CD4-positive, alpha-beta T cell (primary cell): Measurements from ENCODE around the gene ITFG2. TPM values are rescaled to one million over a fixed set of nuclear protein-coding genes. Genes with fewer than 3 reads are reported as not detected.

Source experiments
- ATAC-seq: fragments of 200-7000 bp; cut with Tn5 transposase; one replicate; pipeline ENCODE4 v1.10.0; 2022; ENCODE audit warnings: mild to moderate bottlenecking; ENCODE audit not compliant: poor library complexity
- CTCF ChIA-PET: fragments of 350-600 bp; sonication (Branson Sonifier 250); formaldehyde crosslinking; loops from one replicate; lab custom pipeline; 2021; ENCODE audit warnings: antibody characterized with exemption, inconsistent platforms; lab: Charles Lee
- POLR2A ChIA-PET: fragments of 350-600 bp; sonication (Branson Sonifier 250); formaldehyde crosslinking; loops from one replicate; lab custom pipeline; 2021; ENCODE audit warnings: antibody characterized with exemption, inconsistent platforms; lab: Charles Lee
- DNase-seq, 14 experiments: peaks; one replicate each; pipeline ENCODE4 v3.0.0-alpha.2; 2013 to 2020; ENCODE audit warnings: mixed read lengths in 2 of 14
- H3K27ac ChIP-seq, 2 donors: one replicate each; pipeline versions ENCODE4 v1.5.1 to v1.7.0; 2013; ENCODE audit warnings: low read length in 2 of 2, low read depth in 1 of 2, mild to moderate bottlenecking in 1 of 2
- H3K27me3 ChIP-seq, 2 experiments: 1 replicate in 1 of 2; 2 replicates in 1 of 2; pipeline versions ENCODE4 v1.6.1 to v1.7.0; 2013; ENCODE audit warnings: low read length in 2 of 2, control low read depth in 1 of 2, mild to moderate bottlenecking in 1 of 2, moderate library complexity in 1 of 2; ENCODE audit not compliant: insufficient read depth in 2 of 2, control insufficient read depth in 1 of 2
- H3K36me3 ChIP-seq: one replicate; pipeline ENCODE4 v1.6.1; 2013; ENCODE audit warnings: low read length, control low read depth; ENCODE audit not compliant: insufficient read depth
- H3K4me1 ChIP-seq: one replicate; pipeline ENCODE4 v1.6.1; 2013; ENCODE audit warnings: low read length, control low read depth; ENCODE audit not compliant: insufficient read depth
- H3K4me3 ChIP-seq: one replicate; pipeline ENCODE4 v1.5.1; 2013; ENCODE audit warnings: mild to moderate bottlenecking, low read length, moderate library complexity
- H3K9me3 ChIP-seq, 2 experiments: 1 replicate in 1 of 2; 2 replicates in 1 of 2; pipeline versions ENCODE4 v1.6.1 to v1.7.0; 2013; ENCODE audit warnings: low read length in 2 of 2, mild to moderate bottlenecking in 2 of 2, control low read depth in 1 of 2, moderate library complexity in 1 of 2; ENCODE audit not compliant: control insufficient read depth in 1 of 2, insufficient read depth in 1 of 2
- H3K27ac Mint-ChIP-seq: one replicate; pipeline ENCODE4 v1.8.0; 2020; ENCODE audit warnings: mixed read lengths
- H3K27me3 Mint-ChIP-seq: one replicate; pipeline ENCODE4 v1.8.0; 2021; ENCODE audit warnings: mixed read lengths
- H3K36me3 Mint-ChIP-seq: one replicate; pipeline ENCODE4 v1.8.0; 2021; ENCODE audit warnings: low read depth, mixed read lengths
- H3K4me1 Mint-ChIP-seq: one replicate; pipeline ENCODE4 v1.8.0; 2021; ENCODE audit warnings: low read depth, mixed read lengths
- H3K4me3 Mint-ChIP-seq: one replicate; pipeline ENCODE4 v1.8.0; 2020; ENCODE audit warnings: mild to moderate bottlenecking, mixed read lengths
- H3K9me3 Mint-ChIP-seq: one replicate; pipeline ENCODE4 v1.8.0; 2020; ENCODE audit warnings: mixed read lengths
- intact Hi-C, 2 experiments: fragments of 100-400 bp; cut with DNase I in 1 of 2; cut with micrococcal nuclease in 1 of 2; formaldehyde crosslinking; loops; one replicate each; pipeline versions ENCODE4 v1.15.1 to v1.9.0; 2023 to 2025; cut with DNase I, micrococcal nuclease
- total RNA-seq, 174 experiments: library from RNA in 2 of 174; stranded (reverse) in 2 of 174; gene quantifications; one replicate each; pipeline ENCODE4 v1.2.3 and lab custom pipeline; 2021 to 2026
- TF ChIP-seq, protein P1 (sequence below): fragments of 200-600 bp; IDR thresholded peaks from one replicate; pipeline ENCODE4 v1.8.0; 2022; ENCODE audit warnings: antibody characterized with exemption, mild to moderate bottlenecking

ITFG2 gene
- total RNA-seq, 2 experiments from 2014 or later: 61.3 to 68.5 TPM

DNA sequence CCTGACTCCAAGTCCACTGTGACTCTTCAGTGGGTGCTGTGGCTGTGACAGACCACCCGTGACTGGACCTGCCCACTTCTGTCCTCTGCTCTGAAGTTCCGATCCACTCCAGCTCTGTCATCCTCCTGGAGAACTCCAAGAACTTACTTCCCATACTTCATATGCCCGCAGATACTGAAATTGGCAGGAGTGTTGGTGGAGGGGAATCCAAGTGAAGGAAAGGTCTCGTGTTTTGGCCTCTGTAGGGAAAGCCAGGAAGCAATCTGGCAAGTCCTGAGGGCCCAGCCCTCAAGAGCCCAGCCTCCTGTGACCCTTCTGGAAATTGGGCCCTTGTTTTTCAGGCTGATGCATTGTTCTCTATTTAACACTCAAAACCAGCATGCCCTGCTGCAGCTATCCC, 40.1 kb upstream of the ITFG2 start:
- Histone ChIP-seq H3K27me3 (no peaks in the 10 kb centered on the region), H3K4me3 (no peak overlapping the region), H3K27ac (no peak overlapping the region), H3K36me3 (no peaks in the 10 kb centered on the region), H3K4me1 (no peaks in the 10 kb centered on the region), H3K9me3 (peaks cover 0 to 4% of the 10 kb centered on the region in 2 experiments)
- TF ChIP-seq, protein P1, sequence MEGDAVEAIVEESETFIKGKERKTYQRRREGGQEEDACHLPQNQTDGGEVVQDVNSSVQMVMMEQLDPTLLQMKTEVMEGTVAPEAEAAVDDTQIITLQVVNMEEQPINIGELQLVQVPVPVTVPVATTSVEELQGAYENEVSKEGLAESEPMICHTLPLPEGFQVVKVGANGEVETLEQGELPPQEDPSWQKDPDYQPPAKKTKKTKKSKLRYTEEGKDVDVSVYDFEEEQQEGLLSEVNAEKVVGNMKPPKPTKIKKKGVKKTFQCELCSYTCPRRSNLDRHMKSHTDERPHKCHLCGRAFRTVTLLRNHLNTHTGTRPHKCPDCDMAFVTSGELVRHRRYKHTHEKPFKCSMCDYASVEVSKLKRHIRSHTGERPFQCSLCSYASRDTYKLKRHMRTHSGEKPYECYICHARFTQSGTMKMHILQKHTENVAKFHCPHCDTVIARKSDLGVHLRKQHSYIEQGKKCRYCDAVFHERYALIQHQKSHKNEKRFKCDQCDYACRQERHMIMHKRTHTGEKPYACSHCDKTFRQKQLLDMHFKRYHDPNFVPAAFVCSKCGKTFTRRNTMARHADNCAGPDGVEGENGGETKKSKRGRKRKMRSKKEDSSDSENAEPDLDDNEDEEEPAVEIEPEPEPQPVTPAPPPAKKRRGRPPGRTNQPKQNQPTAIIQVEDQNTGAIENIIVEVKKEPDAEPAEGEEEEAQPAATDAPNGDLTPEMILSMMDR: no peak
- POLR2A ChIA-PET: no interaction called here
- CTCF ChIA-PET: no interaction called here
- Mint-ChIP-seq H3K4me3 (no peak overlapping the region), H3K9me3 (no peaks in the 10 kb centered on the region), H3K36me3 (no peaks in the 10 kb centered on the region), H3K4me1 (no peaks in the 10 kb centered on the region), H3K27me3 (no peaks in the 10 kb centered on the region), H3K27ac (no peak overlapping the region)
- DNase-seq (no peak), ATAC-seq (no peak)
- intact Hi-C loops: no loop called here

DNA sequence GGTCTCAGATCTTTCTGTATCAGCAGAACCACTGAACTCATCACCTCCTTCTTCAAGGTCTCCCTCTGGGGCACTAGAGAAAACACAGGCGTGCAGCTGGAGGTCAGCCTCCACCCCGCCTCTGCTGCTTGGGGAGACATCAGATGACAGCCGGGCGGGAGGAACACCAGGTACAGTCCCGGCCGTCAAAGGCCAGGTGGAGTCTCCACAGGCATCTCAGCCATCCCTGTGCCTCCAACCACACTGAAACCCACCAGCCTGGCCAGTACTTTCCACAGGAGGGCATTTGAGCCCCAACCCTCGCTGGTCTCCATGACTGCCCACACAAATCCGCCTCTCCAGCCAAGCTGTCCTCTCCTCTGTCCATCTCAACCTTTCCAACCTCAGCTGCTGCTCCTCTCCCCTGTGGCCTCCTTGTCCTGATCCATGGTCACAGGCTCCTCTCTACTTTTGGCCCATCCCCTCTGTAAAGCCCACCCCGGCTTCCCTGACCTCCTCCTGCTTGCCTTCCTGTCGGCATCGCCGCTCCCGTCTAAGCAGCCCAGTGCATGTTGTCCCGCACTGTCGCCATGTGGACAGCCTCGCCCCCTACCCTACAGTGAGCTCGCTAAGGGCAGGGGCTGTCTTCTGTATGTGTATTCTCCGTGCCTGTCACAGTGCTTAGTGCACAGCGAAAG, 39.1 kb upstream of the ITFG2 start:
- no peaks in the 10 kb centered on the region for H3K36me3 Mint-ChIP-seq

DNA sequence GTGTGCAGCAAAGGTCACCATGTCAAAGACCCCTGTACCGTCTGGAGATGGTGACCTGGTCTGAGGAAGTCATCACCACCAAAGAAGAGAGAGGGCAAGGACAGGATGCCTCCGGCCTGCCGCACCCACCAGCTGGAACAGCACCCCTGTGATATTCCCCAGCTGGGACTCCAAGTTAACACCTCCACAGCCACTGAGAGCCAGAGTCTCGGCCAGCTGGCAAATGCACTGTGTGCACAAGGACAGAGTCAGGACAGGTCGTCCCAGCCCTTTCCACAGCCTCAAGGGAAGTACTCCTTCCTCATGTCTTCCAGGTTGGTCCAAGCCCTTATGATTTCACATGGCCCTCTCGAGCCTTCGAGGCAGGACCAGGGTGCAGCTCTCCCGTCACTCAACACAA, 37.0 kb upstream of the ITFG2 start:
- TF ChIP-seq, protein P1: no peak
- ChIA-PET POLR2A (no interaction called here), CTCF (no interaction called here)
- H3K27me3 ChIP-seq: no peaks in the 10 kb centered on the region
- Mint-ChIP-seq H3K4me1 (no peaks in the 10 kb centered on the region), H3K9me3 (no peaks in the 10 kb centered on the region), H3K27me3 (no peaks in the 10 kb centered on the region), H3K27ac (no peak overlapping the region), H3K36me3 (no peaks in the 10 kb centered on the region), H3K4me3 (no peak overlapping the region)
- DNase-seq (no peak), ATAC-seq (no peak)
- H3K4me3 ChIP-seq: no peak overlapping the region
- no peaks in the 10 kb centered on the region for H3K4me1 ChIP-seq
- no peaks in the 10 kb centered on the region for H3K9me3 ChIP-seq
- no peaks in the 10 kb centered on the region for H3K36me3 ChIP-seq
- no peak overlapping the region for H3K27ac ChIP-seq
- intact Hi-C loops: no loop called here

More for the DNA sequence above, 39.1 kb upstream of the ITFG2 start:
- no peaks in the 10 kb centered on the region for H3K27me3 ChIP-seq
- no peaks in the 10 kb centered on the region for H3K4me1 ChIP-seq
- POLR2A ChIA-PET: no interaction called here
- intact Hi-C loops: no loop called here
- peaks cover 0 to 4% of the 10 kb centered on the region in 2 experiments for H3K9me3 ChIP-seq
- DNase-seq (no peak), ATAC-seq (no peak)
- no peak overlapping the region for H3K27ac ChIP-seq
- Mint-ChIP-seq H3K4me1 (no peaks in the 10 kb centered on the region), H3K4me3 (no peak overlapping the region), H3K27ac (no peak overlapping the region), H3K27me3 (no peaks in the 10 kb centered on the region), H3K9me3 (no peaks in the 10 kb centered on the region)
- H3K4me3 ChIP-seq: no peak overlapping the region
- no peaks in the 10 kb centered on the region for H3K36me3 ChIP-seq
- CTCF ChIA-PET: no interaction called here
- TF ChIP-seq, protein P1: no peak
